OCI-LY7 (cell line): ENCODE results near the gene MYLIP. TPM values are rescaled to one million over a fixed set of nuclear protein-coding genes. Genes with fewer than 3 reads are reported as not detected.

Experiments
- BruUV-seq: library from RNA; stranded (reverse); fragments of 400-500 nt; replicated peaks from 2 replicates; lab custom pipeline; 2021; lab: Mats Ljungman, UMichigan
- CTCF ChIA-PET: fragments of 300-600 bp; sonication (Branson Sonifier 250); formaldehyde crosslinking; loops from one replicate; lab custom pipeline; 2022; ENCODE audit warnings: antibody characterized with exemption; ENCODE audit not compliant: unreplicated experiment; lab: Charles Lee
- POLR2A ChIA-PET: fragments of 300-600 bp; sonication (Branson Sonifier 250); formaldehyde crosslinking; loops from one replicate; lab custom pipeline; 2022; ENCODE audit warnings: antibody characterized with exemption; lab: Charles Lee
- DNase-seq: peaks from one replicate; pipeline ENCODE4 v3.0.0-alpha.2; 2015; ENCODE audit warnings: low spot score
- H2AFZ ChIP-seq: fragments of 200-600 bp; sonication (generic), shearing (Covaris generic); 2 replicates; pipeline ENCODE4 v1.6.1; 2014; ENCODE audit warnings: mild to moderate bottlenecking, antibody characterized with exemption, low read length, moderate library complexity
- H3K27ac ChIP-seq: fragments of 200-600 bp; sonication (generic); 2 replicates; pipeline ENCODE4 v1.5.1; 2014; ENCODE audit warnings: mixed run types, low read depth, mild to moderate bottlenecking, moderate library complexity, low read length, inconsistent platforms; ENCODE audit not compliant: poor library complexity, severe bottlenecking
- H3K36me3 ChIP-seq: fragments of 200-600 bp; sonication (generic); 2 replicates; pipeline ENCODE4 v1.6.1; 2014; ENCODE audit warnings: mild to moderate bottlenecking, antibody characterized with exemption, low read length, moderate library complexity, mixed read lengths; ENCODE audit not compliant: insufficient read depth
- H3K4me1 ChIP-seq: fragments of 200-600 bp; sonication (generic); 2 replicates; pipeline ENCODE4 v1.5.1; 2014; ENCODE audit warnings: mild to moderate bottlenecking, low read length; ENCODE audit not compliant: insufficient read depth, poor library complexity, severe bottlenecking
- H3K4me2 ChIP-seq: fragments of 200-600 bp; sonication (generic); 2 replicates; pipeline ENCODE4 v1.6.1; 2014; ENCODE audit warnings: mild to moderate bottlenecking, low read length
- H3K4me3 ChIP-seq: fragments of 200-600 bp; sonication (generic); 2 replicates; pipeline ENCODE4 v1.5.1; 2014; ENCODE audit warnings: mild to moderate bottlenecking, low read depth, low read length; ENCODE audit not compliant: poor library complexity, severe bottlenecking
- H3K79me2 ChIP-seq: fragments of 200-600 bp; sonication (generic); 2 replicates; pipeline ENCODE4 v1.6.1; 2016; ENCODE audit warnings: low read depth, mild to moderate bottlenecking, low read length, moderate library complexity, mixed read lengths; ENCODE audit not compliant: insufficient read depth
- H3K9me2 ChIP-seq: fragments of 200-600 bp; sonication (generic); 2 replicates; pipeline ENCODE4 v1.6.1; 2016; ENCODE audit warnings: mild to moderate bottlenecking, low read length, mixed read lengths; ENCODE audit not compliant: insufficient read depth
- H3K9me3 ChIP-seq: fragments of 200-600 bp; sonication (generic); 2 replicates; pipeline ENCODE4 v1.6.1; 2014; ENCODE audit warnings: mild to moderate bottlenecking, mixed run types, low read length, mixed read lengths
- H4K20me1 ChIP-seq: fragments of 200-600 bp; sonication (generic); 2 replicates; pipeline ENCODE4 v1.6.1; 2014; ENCODE audit warnings: mild to moderate bottlenecking, antibody characterized with exemption, low read length, moderate library complexity, mixed read lengths; ENCODE audit not compliant: insufficient read depth
- CTCF ChIP-seq: fragments of 200-600 bp; sonication (generic); conservative IDR thresholded peaks from 2 replicates; pipeline ENCODE4 v1.5.1; 2014; ENCODE audit warnings: mild to moderate bottlenecking, antibody characterized with exemption, low read length, moderate library complexity, mixed read lengths
- EZH2phosphoT487 ChIP-seq: fragments of 200-600 bp; sonication (generic); IDR thresholded peaks from 2 replicates; pipeline ENCODE4 v1.6.1; 2018; ENCODE audit warnings: low read depth, borderline replicate concordance, mild to moderate bottlenecking, mixed run types, antibody characterized with exemption, low read length, moderate library complexity, mixed read lengths
- intact Hi-C: fragments of 100-400 bp; cut with micrococcal nuclease; formaldehyde crosslinking; loops from one replicate; pipeline ENCODE4 v1.10.0; 2022; ENCODE audit not compliant: unreplicated experiment
- total RNA-seq, 2 experiments: library from RNA; depleted of rRNA in 1 of 2; stranded (reverse); fragments of >200 nt in 1 of 2; shearing (Covaris generic) in 1 of 2; gene quantifications; 2 replicates each; pipeline ENCODE4 v1.2.3, GENCODE V29; 2014 to 2022

MYLIP gene
- total RNA-seq, 2 experiments from 2014 or later, result 8.5 to 15.3 TPM

GRCh38 chr6:16160794-16161193 is 31.9 kb downstream of the MYLIP start:
- Histone ChIP-seq H4K20me1 (no peaks in the 10 kb centered on the region), H3K4me2 (no peak overlapping the region), H3K36me3 (peaks cover 14% of the 10 kb centered on the region), H3K4me3 (no peak overlapping the region), H2AFZ (no peak overlapping the region), H3K9me3 (no peaks in the 10 kb centered on the region), H3K27ac (no peak overlapping the region), H3K9me2 (no peaks in the 10 kb centered on the region), H3K79me2 (no peaks in the 10 kb centered on the region), H3K4me1 (no peaks in the 10 kb centered on the region)
- TF ChIP-seq CTCF, result no peak
- no peak for TF ChIP-seq EZH2phosphoT487
- no TSS peak for BruUV-seq
- ChIA-PET CTCF (interaction anchor here (0.6 kb wide), 1 partner anchor 23 kb away, joined by 4 read pairs; no protein-coding TSS in a partner anchor), POLR2A (no interaction called here)
- DNase-seq, result no peak
- intact Hi-C loops, result no loop called here

- Histone ChIP-seq H2AFZ (no peak overlapping the region), H3K27ac (no peak overlapping the region), H3K4me2 (no peak overlapping the region), H3K36me3 (0 out of 2 replicates have a peak, but pooled peaks cover 2% of the 10 kb centered on the region), H3K9me2 (no peaks in the 10 kb centered on the region), H3K4me3 (no peak overlapping the region), H4K20me1 (no peaks in the 10 kb centered on the region), H3K79me2 (no peaks in the 10 kb centered on the region), H3K4me1 (no peaks in the 10 kb centered on the region), H3K9me3 (no peaks in the 10 kb centered on the region)
- no peak for TF ChIP-seq CTCF
- no peak for TF ChIP-seq EZH2phosphoT487
- no TSS peak for BruUV-seq
- intact Hi-C loops, result no loop called here
- DNase-seq, result no peak
- ChIA-PET POLR2A (interaction anchor here (1.4 kb wide), 1 partner anchor 11 kb away, joined by 5 read pairs; no protein-coding TSS in a partner anchor), CTCF (no interaction called here)
These were observed 33.1 kb downstream of the MYLIP start for GRCh38 chr6:16162003-16162402.

DNA sequence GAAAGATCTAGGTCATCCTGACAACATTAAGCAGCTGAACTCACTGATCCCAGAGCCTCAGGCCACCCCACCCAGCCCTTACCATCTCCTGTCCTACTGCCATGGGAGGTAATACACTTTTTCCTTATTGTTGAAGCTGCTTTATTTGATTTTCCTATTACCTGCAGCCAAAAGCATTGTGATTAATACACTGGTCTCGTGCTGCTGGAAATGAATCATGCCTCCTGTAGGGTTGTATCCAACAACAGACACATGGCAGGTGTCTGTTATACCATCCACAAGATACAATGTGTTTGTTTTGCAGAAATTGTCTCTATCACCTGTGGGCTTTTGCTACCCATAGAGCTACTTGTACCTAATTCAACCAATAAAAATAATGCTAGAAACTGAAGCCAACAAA is 34.2 kb downstream of the MYLIP start:
- Histone ChIP-seq H2AFZ (no peak overlapping the region), H3K9me3 (no peaks in the 10 kb centered on the region), H3K27ac (no peak overlapping the region), H3K36me3 (no peaks in the 10 kb centered on the region), H3K4me2 (no peak overlapping the region), H3K79me2 (no peaks in the 10 kb centered on the region), H3K9me2 (no peaks in the 10 kb centered on the region), H3K4me1 (no peaks in the 10 kb centered on the region), H3K4me3 (no peak overlapping the region), H4K20me1 (no peaks in the 10 kb centered on the region)
- TF ChIP-seq EZH2phosphoT487, result no peak
- TF ChIP-seq CTCF, result no peak
- intact Hi-C loops, result no loop called here
- CTCF ChIA-PET, result no interaction called here
- POLR2A ChIA-PET, result interaction anchor here (0.6 to 1.4 kb wide), 6 partner anchors 10 to 558 kb away, joined by 3 to 5 read pairs (median 3); no protein-coding TSS in a partner anchor
- no peak for DNase-seq
- BruUV-seq, result no TSS peak
